H9 (cell line): ENCODE results near the gene ZNF212. TPM values are rescaled to one million over a fixed set of nuclear protein-coding genes. Genes with fewer than 3 reads are reported as not detected.
A peak's percentile ranks its signal among the peaks of the same experiment; 100 is the strongest.

Source experiments
- DNase-seq: peaks from one replicate; pipeline ENCODE4 v3.0.0-alpha.2; 2017
- H2AFZ ChIP-seq: one replicate; pipeline ENCODE4 v1.6.1; 2013; ENCODE audit warnings: mild to moderate bottlenecking, low read length, control low read depth, moderate library complexity
- H2AK5ac ChIP-seq: 2 replicates; pipeline ENCODE4 v1.6.1; 2013; ENCODE audit warnings: low read length, control low read depth, mixed read lengths; ENCODE audit not compliant: insufficient read length
- H2BK120ac ChIP-seq: one replicate; pipeline ENCODE4 v1.6.1; 2013; ENCODE audit warnings: low read depth, mild to moderate bottlenecking, low read length, control low read depth, inconsistent platforms; ENCODE audit not compliant: poor library complexity, severe bottlenecking
- H2BK12ac ChIP-seq: 2 replicates; pipeline ENCODE4 v1.6.1; 2013; ENCODE audit warnings: low read length, control low read depth, mixed read lengths, low read depth; ENCODE audit not compliant: insufficient read length
- H2BK15ac ChIP-seq: 2 replicates; pipeline ENCODE4 v1.6.1; 2013; ENCODE audit warnings: low read depth, low read length, control low read depth
- H2BK20ac ChIP-seq: one replicate; pipeline ENCODE4 v1.6.1; 2013; ENCODE audit warnings: low read depth, mild to moderate bottlenecking, low read length, control low read depth, inconsistent platforms; ENCODE audit not compliant: poor library complexity, severe bottlenecking
- H2BK5ac ChIP-seq: 2 replicates; pipeline ENCODE4 v1.6.1; 2013; ENCODE audit warnings: low read length, control low read depth, mixed read lengths; ENCODE audit not compliant: insufficient read length
- H3K14ac ChIP-seq: 2 replicates; pipeline ENCODE4 v1.6.1; 2013; ENCODE audit warnings: low read length, control low read depth; ENCODE audit not compliant: insufficient read depth
- H3K18ac ChIP-seq: 2 replicates; pipeline ENCODE4 v1.6.1; 2013; ENCODE audit warnings: low read depth, mild to moderate bottlenecking, mixed read lengths, low read length, control low read depth; ENCODE audit not compliant: insufficient read length
- H3K23ac ChIP-seq: 2 replicates; pipeline ENCODE4 v1.6.1; 2013; ENCODE audit warnings: low read length, control low read depth, mixed read lengths, low read depth; ENCODE audit not compliant: insufficient read length
- H3K23me2 ChIP-seq: 2 replicates; pipeline ENCODE4 v1.6.1; 2013; ENCODE audit warnings: low read depth, mild to moderate bottlenecking, mixed read lengths, low read length, control low read depth; ENCODE audit not compliant: insufficient read length, poor library complexity, severe bottlenecking
- H3K27ac ChIP-seq: 2 replicates; pipeline ENCODE4 v1.5.1; 2013; ENCODE audit warnings: low read length, control low read depth, mixed read lengths, low read depth; ENCODE audit not compliant: insufficient read length
- H3K27me3 ChIP-seq: 2 replicates; pipeline ENCODE4 v1.6.1; 2013; ENCODE audit warnings: low read length, control low read depth, inconsistent platforms; ENCODE audit not compliant: insufficient read depth
- H3K4ac ChIP-seq: 2 replicates; pipeline ENCODE4 v1.6.1; 2013; ENCODE audit warnings: low read depth, mild to moderate bottlenecking, control low read depth, inconsistent platforms, low read length, moderate library complexity
- H3K4me1 ChIP-seq: 2 replicates; pipeline ENCODE4 v1.6.1; 2013; ENCODE audit warnings: low read length, control low read depth, inconsistent platforms; ENCODE audit not compliant: insufficient read depth
- H3K4me2 ChIP-seq: 2 replicates; pipeline ENCODE4 v1.6.1; 2013; ENCODE audit warnings: low read length, control low read depth, mixed read lengths; ENCODE audit not compliant: insufficient read length, insufficient read depth
- H3K56ac ChIP-seq: 2 replicates; pipeline ENCODE4 v1.6.1; 2013; ENCODE audit warnings: low read depth, mild to moderate bottlenecking, mixed read lengths, low read length, control low read depth; ENCODE audit not compliant: insufficient read length
- H3K79me1 ChIP-seq: 2 replicates; pipeline ENCODE4 v1.6.1; 2013; ENCODE audit warnings: low read depth, mild to moderate bottlenecking, moderate library complexity, low read length, control low read depth, inconsistent platforms; ENCODE audit not compliant: insufficient read depth, poor library complexity, severe bottlenecking
- H3K79me2 ChIP-seq: 2 replicates; pipeline ENCODE4 v1.6.1; 2013; ENCODE audit warnings: low read length, control low read depth, inconsistent platforms; ENCODE audit not compliant: insufficient read depth
- H3K9ac ChIP-seq: 2 replicates; pipeline ENCODE4 v1.6.1; 2013; ENCODE audit warnings: low read length, control low read depth, mixed read lengths; ENCODE audit not compliant: insufficient read length; ENCODE audit errors: extremely low read depth
- H3K9me3 ChIP-seq: one replicate; pipeline ENCODE4 v1.6.1; 2013; ENCODE audit warnings: low read depth, low read length, inconsistent platforms; ENCODE audit not compliant: control insufficient read depth
- H3T11ph ChIP-seq: one replicate; pipeline ENCODE4 v1.6.1; 2013; ENCODE audit warnings: mild to moderate bottlenecking, low read length, control low read depth, inconsistent platforms
- H4K20me1 ChIP-seq: one replicate; pipeline ENCODE4 v1.6.1; 2013; ENCODE audit not compliant: control insufficient read depth, insufficient read length, insufficient read depth
- H4K5ac ChIP-seq: 2 replicates; pipeline ENCODE4 v1.6.1; 2013; ENCODE audit warnings: low read depth, mild to moderate bottlenecking, mixed read lengths, low read length, control low read depth; ENCODE audit not compliant: insufficient read length
- H4K8ac ChIP-seq: replicated peaks from 2 replicates; pipeline ENCODE4 v1.6.1; 2013; ENCODE audit warnings: low read length, control low read depth, mixed read lengths, low read depth; ENCODE audit not compliant: insufficient read length
- H4K91ac ChIP-seq: 2 replicates; pipeline ENCODE4 v1.6.1; 2013; ENCODE audit warnings: low read depth, mild to moderate bottlenecking, moderate library complexity, mixed read lengths, low read length, control low read depth; ENCODE audit not compliant: insufficient read length
- H3K27ac Mint-ChIP-seq, 3 experiments: 2 replicates in 2 of 3; 3 replicates in 1 of 3; pipeline ENCODE4 v1.8.0; 2020 to 2021; ENCODE audit warnings: mixed read lengths in 3 of 3, mild to moderate bottlenecking in 1 of 3, moderate library complexity in 1 of 3
- H3K27me3 Mint-ChIP-seq: 2 replicates; pipeline ENCODE4 v1.8.0; 2021; ENCODE audit warnings: low read depth, mild to moderate bottlenecking, moderate library complexity, mixed read lengths
- H3K36me3 Mint-ChIP-seq, 3 experiments: 2 replicates in 2 of 3; 3 replicates in 1 of 3; pipeline ENCODE4 v1.8.0; 2020 to 2021; ENCODE audit warnings: low read depth in 3 of 3, mixed read lengths in 3 of 3; ENCODE audit not compliant: insufficient read depth in 1 of 3
- H3K4me1 Mint-ChIP-seq, 2 experiments: 2 replicates each; pipeline ENCODE4 v1.8.0; 2020; ENCODE audit warnings: mixed read lengths in 2 of 2
- H3K4me3 Mint-ChIP-seq, 2 experiments: 2 replicates in 1 of 2; 3 replicates in 1 of 2; pipeline ENCODE4 v1.8.0; 2020 to 2021; ENCODE audit warnings: mild to moderate bottlenecking in 2 of 2, mixed read lengths in 2 of 2, moderate library complexity in 1 of 2
- H3K9me3 Mint-ChIP-seq, 2 experiments: 2 replicates in 1 of 2; 3 replicates in 1 of 2; pipeline ENCODE4 v1.8.0; 2020; ENCODE audit warnings: mild to moderate bottlenecking in 2 of 2, mixed read lengths in 2 of 2, moderate library complexity in 1 of 2
- WGBS: extraction: QIAGEN DNeasy Blood & Tissue Kit; methylation state at CpG from one replicate; pipeline ENCODE4 v1.1.7; 2013; ENCODE audit warnings: missing lambda C conversion rate, low lambda C conversion rate, mixed read lengths; ENCODE audit not compliant: insufficient read length; ENCODE audit errors: extremely low coverage; 5-methylcytosine and 5-hydroxymethylcytosine counted together
- total RNA-seq: library from RNA; stranded (reverse); gene quantifications from 2 replicates; pipeline ENCODE4 v1.2.1, GENCODE V29; 2021
- TF ChIP-seq, protein P1 (sequence below): fragments of 200-600 bp; sonication (generic); conservative IDR thresholded peaks from 3 replicates; pipeline ENCODE4 v1.8.0; 2021; ENCODE audit warnings: antibody characterized with exemption, mild to moderate bottlenecking

The ZNF212 gene
- total RNA-seq, 1 experiment from 2014 or later, result 21.1 TPM

DNA sequence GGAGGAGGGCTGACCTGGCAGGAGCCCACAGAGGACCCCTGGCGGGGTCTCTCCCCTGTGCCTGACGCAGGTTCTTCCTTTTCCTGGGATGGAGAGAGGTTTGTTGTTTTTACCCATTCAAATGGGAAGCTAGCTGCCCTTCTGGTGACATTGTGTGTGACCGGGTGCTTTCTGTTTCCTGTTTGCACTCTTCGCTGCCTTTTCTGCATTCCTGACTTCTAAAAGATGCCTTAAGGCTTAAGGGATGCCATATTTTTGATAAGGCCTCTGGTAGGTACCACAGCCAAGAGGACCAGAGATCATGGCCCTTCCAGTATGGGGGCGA, 42.8 kb downstream of the ZNF212 start:
- peaks cover 15 to 36% (median 35%) of the 10 kb centered on the region in 3 experiments; a peak in 6 of 7 replicates for H3K36me3 Mint-ChIP-seq
- Histone ChIP-seq H2BK12ac (no peak overlapping the region), H2BK20ac (no peak overlapping the region), H4K5ac (no peak overlapping the region), H3K79me1 (no peaks in the 10 kb centered on the region), H2AFZ (no peak overlapping the region), H3K79me2 (no peaks in the 10 kb centered on the region), H2AK5ac (no peak overlapping the region), H4K8ac (no peak overlapping the region), H3K14ac (no peak overlapping the region), H3T11ph (no peak overlapping the region), H3K4me1 (no peaks in the 10 kb centered on the region; the same call in 1 of the 2 replicates), H3K56ac (no peak overlapping the region), H3K4ac (no peak overlapping the region), H3K9ac (no peak overlapping the region), H3K27ac (no peak overlapping the region), H3K4me2 (no peak overlapping the region), H2BK5ac (no peak overlapping the region), H3K9me3 (no peaks in the 10 kb centered on the region), H3K18ac (no peak overlapping the region), H3K23me2 (peaks cover 10% of the 10 kb centered on the region), H2BK120ac (no peak overlapping the region), H4K91ac (no peak overlapping the region), H3K23ac (no peak overlapping the region), H4K20me1 (no peaks in the 10 kb centered on the region), H2BK15ac (no peak overlapping the region), H3K27me3 (no peaks in the 10 kb centered on the region)
- no CpG with 5 or more reads among the region's 5 CpGs for WGBS
- TF ChIP-seq, protein P1, sequence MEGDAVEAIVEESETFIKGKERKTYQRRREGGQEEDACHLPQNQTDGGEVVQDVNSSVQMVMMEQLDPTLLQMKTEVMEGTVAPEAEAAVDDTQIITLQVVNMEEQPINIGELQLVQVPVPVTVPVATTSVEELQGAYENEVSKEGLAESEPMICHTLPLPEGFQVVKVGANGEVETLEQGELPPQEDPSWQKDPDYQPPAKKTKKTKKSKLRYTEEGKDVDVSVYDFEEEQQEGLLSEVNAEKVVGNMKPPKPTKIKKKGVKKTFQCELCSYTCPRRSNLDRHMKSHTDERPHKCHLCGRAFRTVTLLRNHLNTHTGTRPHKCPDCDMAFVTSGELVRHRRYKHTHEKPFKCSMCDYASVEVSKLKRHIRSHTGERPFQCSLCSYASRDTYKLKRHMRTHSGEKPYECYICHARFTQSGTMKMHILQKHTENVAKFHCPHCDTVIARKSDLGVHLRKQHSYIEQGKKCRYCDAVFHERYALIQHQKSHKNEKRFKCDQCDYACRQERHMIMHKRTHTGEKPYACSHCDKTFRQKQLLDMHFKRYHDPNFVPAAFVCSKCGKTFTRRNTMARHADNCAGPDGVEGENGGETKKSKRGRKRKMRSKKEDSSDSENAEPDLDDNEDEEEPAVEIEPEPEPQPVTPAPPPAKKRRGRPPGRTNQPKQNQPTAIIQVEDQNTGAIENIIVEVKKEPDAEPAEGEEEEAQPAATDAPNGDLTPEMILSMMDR, result no peak
- H3K4me1 Mint-ChIP-seq, result peaks cover 14 to 18% of the 10 kb centered on the region in 2 experiments
- peaks cover 14% of the 10 kb centered on the region for H3K27me3 Mint-ChIP-seq
- peak overlapping the region in 1 of 3 experiments; percentile 34; a peak in 1 of 7 replicates for H3K27ac Mint-ChIP-seq
- H3K9me3 Mint-ChIP-seq, result no peaks in the 10 kb centered on the region; a peak in 1 of 5 replicates
- H3K4me3 Mint-ChIP-seq, result no peak overlapping the region
- no peak for DNase-seq
